Stimulated activated CD8-positive, alpha-beta memory T cell treated with anti-CD3 and anti-CD28 coated beads, Interleukin-12 subunit alpha, Interleukin-12 subunit beta, amount 100 ng/mL, for 24 hours (primary cell): ENCODE measurements around the gene ASPG.

ENCODE experiments used
- DNase-seq: peaks from one replicate; pipeline ENCODE4 v3.0.0-alpha.2; 2020; ENCODE audit errors: extremely low read depth

Gene ASPG

DNA sequence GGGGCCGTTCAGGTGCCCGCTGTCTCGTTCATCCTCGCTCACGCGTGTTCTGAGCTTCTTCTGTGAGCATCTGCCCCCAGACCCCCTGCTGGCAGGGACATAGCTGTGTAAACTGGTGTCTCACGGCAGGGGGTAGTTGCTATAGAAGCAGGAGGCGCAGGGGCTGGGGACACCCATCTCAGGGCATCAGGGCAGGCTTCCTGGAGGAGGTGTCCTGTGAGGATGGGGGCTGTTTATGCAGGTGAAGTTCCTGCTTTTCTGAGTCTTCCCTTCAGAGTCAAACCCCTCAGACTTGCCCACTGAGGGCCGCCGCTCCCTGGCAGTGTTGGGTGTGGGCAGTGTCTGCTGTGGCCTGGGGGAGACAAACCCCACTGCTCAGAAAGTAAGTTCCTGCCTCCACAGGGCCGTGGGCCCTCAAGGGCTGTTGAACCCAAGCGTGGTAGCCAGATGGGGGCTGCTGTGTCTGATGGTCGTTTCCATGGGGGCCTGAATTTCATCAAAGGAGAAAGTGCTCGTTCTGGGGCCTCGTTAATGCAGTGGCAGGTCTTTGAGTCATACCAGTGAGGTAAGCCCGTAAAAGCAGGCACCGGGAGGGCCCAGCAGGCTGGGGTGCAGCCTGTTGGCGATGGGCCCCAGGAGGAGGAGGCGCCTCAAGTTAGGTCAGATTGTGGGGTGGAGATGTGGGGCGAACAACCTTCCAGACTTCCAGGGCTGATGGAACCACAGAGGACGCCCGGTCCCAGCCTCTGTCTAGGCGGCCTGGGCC is 76.3 kb downstream of the ASPG start:
- DNase-seq, result no peak

- DNase-seq, result no peak
Measured at GRCh38 chr14:104162495-104162894, 77.0 kb downstream of the ASPG start.

DNA sequence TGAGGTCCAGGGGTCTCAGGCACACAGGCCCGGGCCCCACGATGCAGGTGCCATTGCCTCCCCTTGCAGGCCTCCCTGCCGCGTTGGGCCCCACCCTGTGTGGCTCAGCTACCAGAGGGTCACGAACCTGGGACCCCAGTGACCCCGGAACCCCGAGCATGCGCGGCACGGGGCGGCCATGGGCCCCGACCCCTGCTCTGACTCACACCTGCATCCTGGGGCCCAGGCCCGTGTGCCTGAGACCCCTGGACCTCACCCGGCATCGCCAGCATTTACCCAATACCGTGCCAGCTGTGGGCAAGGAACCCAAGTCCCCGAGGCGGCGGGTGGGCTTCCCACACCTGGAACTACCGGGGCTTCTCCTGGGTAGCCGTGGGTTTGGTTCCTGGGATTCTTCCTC is 78.0 kb downstream of the ASPG start:
- no peak for DNase-seq

DNA sequence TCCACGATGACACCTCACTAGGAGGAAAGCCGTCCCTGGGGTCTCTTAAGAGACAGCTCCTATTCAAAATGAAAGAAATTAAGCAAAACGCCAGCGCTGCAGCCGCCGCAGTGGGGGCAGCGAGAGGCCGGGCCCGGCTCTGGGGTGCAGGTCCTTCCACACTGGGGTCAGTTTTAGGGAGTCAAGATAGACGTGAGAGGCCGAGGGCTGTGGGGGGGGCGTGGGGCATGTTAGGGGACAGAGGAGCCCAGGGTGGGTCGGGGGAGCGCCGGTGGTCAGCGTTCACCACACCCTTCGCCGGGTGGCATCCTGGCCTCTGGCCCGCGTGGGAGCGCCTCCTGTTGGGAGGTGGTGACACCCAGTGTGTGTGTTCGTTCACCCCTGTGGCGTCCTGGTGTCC is 78.5 kb downstream of the ASPG start:
- no peak for DNase-seq

DNA sequence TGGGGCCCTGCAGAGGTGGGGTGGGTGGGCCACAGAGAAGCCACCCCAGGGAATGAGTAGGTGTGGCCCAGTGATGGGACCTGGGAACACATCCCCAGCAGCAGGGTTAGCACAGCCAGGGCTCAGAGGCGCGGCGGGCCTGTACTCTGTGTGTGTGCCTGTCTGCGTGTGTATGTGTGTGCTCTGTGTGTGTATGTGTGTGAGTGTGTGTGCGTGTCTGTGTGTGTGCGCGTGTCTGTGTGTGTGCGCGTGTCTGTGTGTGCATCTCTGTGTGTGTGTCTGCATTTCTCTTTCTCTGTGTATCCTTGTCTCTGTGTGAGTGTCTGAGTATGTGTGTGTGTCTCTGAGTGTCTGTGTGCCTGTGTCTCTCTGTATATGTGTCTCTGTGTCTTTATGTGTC is 79.0 kb downstream of the ASPG start:
- DNase-seq, result no peak
